Measurements from ENCODE around the gene CDC42BPB.

DNA sequence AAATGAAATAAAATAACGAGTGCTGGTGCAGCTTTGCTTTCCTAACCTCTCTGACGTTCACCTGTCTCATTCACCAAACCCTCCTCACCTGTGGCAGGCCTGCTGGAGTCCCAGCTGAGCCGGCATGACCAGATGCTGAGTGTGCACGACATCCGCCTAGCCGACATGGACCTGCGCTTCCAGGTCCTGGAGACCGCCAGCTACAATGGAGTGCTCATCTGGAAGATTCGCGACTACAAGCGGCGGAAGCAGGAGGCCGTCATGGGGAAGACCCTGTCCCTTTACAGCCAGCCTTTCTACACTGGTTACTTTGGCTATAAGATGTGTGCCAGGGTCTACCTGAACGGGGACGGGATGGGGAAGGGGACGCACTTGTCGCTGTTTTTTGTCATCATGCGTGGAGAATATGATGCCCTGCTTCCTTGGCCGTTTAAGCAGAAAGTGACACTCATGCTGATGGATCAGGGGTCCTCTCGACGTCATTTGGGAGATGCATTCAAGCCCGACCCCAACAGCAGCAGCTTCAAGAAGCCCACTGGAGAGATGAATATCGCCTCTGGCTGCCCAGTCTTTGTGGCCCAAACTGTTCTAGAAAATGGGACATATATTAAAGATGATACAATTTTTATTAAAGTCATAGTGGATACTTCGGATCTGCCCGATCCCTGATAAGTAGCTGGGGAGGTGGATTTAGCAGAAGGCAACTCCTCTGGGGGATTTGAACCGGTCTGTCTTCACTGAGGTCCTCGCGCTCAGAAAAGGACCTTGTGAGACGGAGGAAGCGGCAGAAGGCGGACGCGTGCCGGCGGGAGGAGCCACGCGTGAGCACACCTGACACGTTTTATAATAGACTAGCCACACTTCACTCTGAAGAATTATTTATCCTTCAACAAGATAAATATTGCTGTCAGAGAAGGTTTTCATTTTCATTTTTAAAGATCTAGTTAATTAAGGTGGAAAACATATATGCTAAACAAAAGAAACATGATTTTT, 151.9 kb downstream of the CDC42BPB start:
- TF ChIP-seq POLR2AphosphoS5 (IDR thresholded peaks at IDR 0.05; ENCODE audit: low read depth, low read length) (no peak), CTCF (IDR thresholded peaks at IDR 0.05) (no peak), SIN3A (IDR thresholded peaks at IDR 0.05; ENCODE audit: borderline replicate concordance, insufficient read depth, low read depth, low read length) (no peak), TCF7L2 (IDR thresholded peaks at IDR 0.05; ENCODE audit: low read depth, low read length) (no peak)
- TF ChIP-seq, protein P1, sequence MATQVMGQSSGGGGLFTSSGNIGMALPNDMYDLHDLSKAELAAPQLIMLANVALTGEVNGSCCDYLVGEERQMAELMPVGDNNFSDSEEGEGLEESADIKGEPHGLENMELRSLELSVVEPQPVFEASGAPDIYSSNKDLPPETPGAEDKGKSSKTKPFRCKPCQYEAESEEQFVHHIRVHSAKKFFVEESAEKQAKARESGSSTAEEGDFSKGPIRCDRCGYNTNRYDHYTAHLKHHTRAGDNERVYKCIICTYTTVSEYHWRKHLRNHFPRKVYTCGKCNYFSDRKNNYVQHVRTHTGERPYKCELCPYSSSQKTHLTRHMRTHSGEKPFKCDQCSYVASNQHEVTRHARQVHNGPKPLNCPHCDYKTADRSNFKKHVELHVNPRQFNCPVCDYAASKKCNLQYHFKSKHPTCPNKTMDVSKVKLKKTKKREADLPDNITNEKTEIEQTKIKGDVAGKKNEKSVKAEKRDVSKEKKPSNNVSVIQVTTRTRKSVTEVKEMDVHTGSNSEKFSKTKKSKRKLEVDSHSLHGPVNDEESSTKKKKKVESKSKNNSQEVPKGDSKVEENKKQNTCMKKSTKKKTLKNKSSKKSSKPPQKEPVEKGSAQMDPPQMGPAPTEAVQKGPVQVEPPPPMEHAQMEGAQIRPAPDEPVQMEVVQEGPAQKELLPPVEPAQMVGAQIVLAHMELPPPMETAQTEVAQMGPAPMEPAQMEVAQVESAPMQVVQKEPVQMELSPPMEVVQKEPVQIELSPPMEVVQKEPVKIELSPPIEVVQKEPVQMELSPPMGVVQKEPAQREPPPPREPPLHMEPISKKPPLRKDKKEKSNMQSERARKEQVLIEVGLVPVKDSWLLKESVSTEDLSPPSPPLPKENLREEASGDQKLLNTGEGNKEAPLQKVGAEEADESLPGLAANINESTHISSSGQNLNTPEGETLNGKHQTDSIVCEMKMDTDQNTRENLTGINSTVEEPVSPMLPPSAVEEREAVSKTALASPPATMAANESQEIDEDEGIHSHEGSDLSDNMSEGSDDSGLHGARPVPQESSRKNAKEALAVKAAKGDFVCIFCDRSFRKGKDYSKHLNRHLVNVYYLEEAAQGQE (IDR thresholded peaks at IDR 0.05; ENCODE audit: insufficient read depth in 1 of 2, low read depth in 2 of 2, low read length in 1 of 2) = no peak

All from Panc1 (cell line).